ENCODE measurements around the gene HAVCR2. TPM values are rescaled to one million over a fixed set of nuclear protein-coding genes. Genes with fewer than 3 reads are reported as not detected.

HAVCR2 gene
- total and polyA plus RNA-seq, 2 experiments from 2014 or later, result 0.49 TPM; not detected in 1

DNA sequence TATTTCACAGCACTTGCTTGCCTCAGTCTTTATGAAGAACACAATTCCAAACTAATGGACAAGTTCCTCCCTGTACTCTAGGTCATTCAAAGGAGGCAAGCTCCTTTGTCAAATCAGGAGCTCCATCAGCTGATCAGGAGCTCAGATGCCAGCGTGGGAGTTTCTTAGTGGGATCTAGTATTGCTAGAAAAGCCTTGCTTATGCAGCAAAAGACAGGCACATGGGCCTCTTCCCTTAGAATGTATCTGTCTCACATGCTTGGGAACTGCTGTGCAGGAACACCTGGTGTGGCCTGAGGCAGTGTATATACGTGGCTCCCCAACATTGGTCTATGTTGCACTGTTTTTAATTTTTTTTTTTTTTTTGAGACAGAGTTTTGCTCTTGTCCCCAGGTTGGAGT is 28.6 kb downstream of the HAVCR2 start:
- Mint-ChIP-seq H3K27ac (no peak overlapping the region), H3K4me3 (no peak overlapping the region), H3K9me3 (no peaks in the 10 kb centered on the region), H3K27me3 (ENCODE audit: insufficient read depth, low read depth, poor library complexity) (no peaks in the 10 kb centered on the region), H3K4me1 (no peaks in the 10 kb centered on the region), H3K36me3 (ENCODE audit: low read depth) (no peaks in the 10 kb centered on the region)
- no peaks in the 10 kb centered on the region for H4K20me1 ChIP-seq (replicated peaks; ENCODE audit: insufficient read depth)
- no peak overlapping the region for H3K4me2 ChIP-seq
- H3K4me1 ChIP-seq (ENCODE audit: insufficient read depth), result no peaks in the 10 kb centered on the region
- no peaks in the 10 kb centered on the region for H3K27me3 ChIP-seq (ENCODE audit: insufficient read depth)
- TF ChIP-seq ZNF331 (CRISPR knock-in tag; IDR thresholded peaks at IDR 0.05; ENCODE audit: low read depth), result no peak
- no peak for TF ChIP-seq STAT1 (IDR thresholded peaks at IDR 0.05; ENCODE audit: unreplicated experiment)
- TF ChIP-seq POLR2AphosphoS5 (IDR thresholded peaks at IDR 0.05; ENCODE audit: low read depth), result no peak
- TF ChIP-seq CREB1 (CRISPR knock-in tag; IDR thresholded peaks at IDR 0.05; ENCODE audit: low read depth), result no peak
- TF ChIP-seq, protein P1, sequence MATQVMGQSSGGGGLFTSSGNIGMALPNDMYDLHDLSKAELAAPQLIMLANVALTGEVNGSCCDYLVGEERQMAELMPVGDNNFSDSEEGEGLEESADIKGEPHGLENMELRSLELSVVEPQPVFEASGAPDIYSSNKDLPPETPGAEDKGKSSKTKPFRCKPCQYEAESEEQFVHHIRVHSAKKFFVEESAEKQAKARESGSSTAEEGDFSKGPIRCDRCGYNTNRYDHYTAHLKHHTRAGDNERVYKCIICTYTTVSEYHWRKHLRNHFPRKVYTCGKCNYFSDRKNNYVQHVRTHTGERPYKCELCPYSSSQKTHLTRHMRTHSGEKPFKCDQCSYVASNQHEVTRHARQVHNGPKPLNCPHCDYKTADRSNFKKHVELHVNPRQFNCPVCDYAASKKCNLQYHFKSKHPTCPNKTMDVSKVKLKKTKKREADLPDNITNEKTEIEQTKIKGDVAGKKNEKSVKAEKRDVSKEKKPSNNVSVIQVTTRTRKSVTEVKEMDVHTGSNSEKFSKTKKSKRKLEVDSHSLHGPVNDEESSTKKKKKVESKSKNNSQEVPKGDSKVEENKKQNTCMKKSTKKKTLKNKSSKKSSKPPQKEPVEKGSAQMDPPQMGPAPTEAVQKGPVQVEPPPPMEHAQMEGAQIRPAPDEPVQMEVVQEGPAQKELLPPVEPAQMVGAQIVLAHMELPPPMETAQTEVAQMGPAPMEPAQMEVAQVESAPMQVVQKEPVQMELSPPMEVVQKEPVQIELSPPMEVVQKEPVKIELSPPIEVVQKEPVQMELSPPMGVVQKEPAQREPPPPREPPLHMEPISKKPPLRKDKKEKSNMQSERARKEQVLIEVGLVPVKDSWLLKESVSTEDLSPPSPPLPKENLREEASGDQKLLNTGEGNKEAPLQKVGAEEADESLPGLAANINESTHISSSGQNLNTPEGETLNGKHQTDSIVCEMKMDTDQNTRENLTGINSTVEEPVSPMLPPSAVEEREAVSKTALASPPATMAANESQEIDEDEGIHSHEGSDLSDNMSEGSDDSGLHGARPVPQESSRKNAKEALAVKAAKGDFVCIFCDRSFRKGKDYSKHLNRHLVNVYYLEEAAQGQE (IDR thresholded peaks at IDR 0.05; ENCODE audit: unreplicated experiment), result no peak
- H3F3A ChIP-seq (replicated peaks; ENCODE audit: low read depth), result no peaks in the 10 kb centered on the region
- no peak for DNase-seq (ENCODE audit: low spot score)
- H2AFZ ChIP-seq, result peak overlapping the region; percentile 47; the same call in 1 of the 2 replicates
- H3K79me2 ChIP-seq (replicated peaks; ENCODE audit: insufficient read depth), result no peaks in the 10 kb centered on the region
- no peak for ATAC-seq
- H3K27ac ChIP-seq (ENCODE audit: low read depth), result no peak overlapping the region
- H3K4me3 ChIP-seq, result no peak overlapping the region
- no peaks in the 10 kb centered on the region for H3K36me3 ChIP-seq (ENCODE audit: insufficient read depth)
- no peaks in the 10 kb centered on the region for H3K9me2 ChIP-seq (ENCODE audit: insufficient read depth)

DNA sequence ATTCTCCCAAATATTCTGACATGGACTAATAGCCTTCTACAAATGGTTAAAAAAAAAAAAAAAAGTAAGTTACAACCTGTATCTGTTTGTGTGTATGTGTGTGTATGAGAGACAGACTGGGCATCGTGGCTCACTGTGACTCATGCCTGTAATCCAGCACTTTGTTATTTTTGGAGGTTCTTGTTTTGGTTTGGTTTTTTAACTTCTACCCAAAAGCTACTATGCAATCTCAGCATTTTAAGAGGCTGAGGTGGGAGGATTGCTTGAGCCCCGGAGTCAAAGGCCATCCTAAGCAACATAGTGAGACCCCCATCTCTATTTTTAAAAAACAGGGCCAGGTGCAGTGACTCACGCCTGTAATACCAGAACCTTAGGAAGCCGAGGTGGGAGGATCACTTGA is 32.3 kb downstream of the HAVCR2 start:
- H3K4me3 ChIP-seq, result no peak overlapping the region
- no peaks in the 10 kb centered on the region for H3K4me1 Mint-ChIP-seq
- H3K27ac ChIP-seq (ENCODE audit: low read depth), result no peak overlapping the region
- no peaks in the 10 kb centered on the region for H3K79me2 ChIP-seq (replicated peaks; ENCODE audit: insufficient read depth)
- no peaks in the 10 kb centered on the region for H3K4me1 ChIP-seq (ENCODE audit: insufficient read depth)
- DNase-seq (ENCODE audit: low spot score) (no peak), ATAC-seq (no peak)
- no peak overlapping the region; the same call in 1 of the 2 replicates for H2AFZ ChIP-seq
- H3K9me2 ChIP-seq (ENCODE audit: insufficient read depth), result no peaks in the 10 kb centered on the region
- H3K27me3 Mint-ChIP-seq (ENCODE audit: insufficient read depth, low read depth, poor library complexity), result no peaks in the 10 kb centered on the region
- no peaks in the 10 kb centered on the region; the same call in 2 of the 3 replicates for H3K9me3 Mint-ChIP-seq
- no peaks in the 10 kb centered on the region for H3F3A ChIP-seq (replicated peaks; ENCODE audit: low read depth)
- no peak overlapping the region for H3K4me3 Mint-ChIP-seq
- no peaks in the 10 kb centered on the region for H3K36me3 Mint-ChIP-seq (ENCODE audit: low read depth)
- no peaks in the 10 kb centered on the region for H3K27me3 ChIP-seq (ENCODE audit: insufficient read depth)
- H3K36me3 ChIP-seq (ENCODE audit: insufficient read depth), result no peaks in the 10 kb centered on the region
- no peak overlapping the region for H3K27ac Mint-ChIP-seq
- H4K20me1 ChIP-seq (replicated peaks; ENCODE audit: insufficient read depth), result no peaks in the 10 kb centered on the region
- H3K4me2 ChIP-seq, result no peak overlapping the region
- no peak for TF ChIP-seq CREB1 (CRISPR knock-in tag; IDR thresholded peaks at IDR 0.05; ENCODE audit: low read depth)
- TF ChIP-seq, protein P1 (IDR thresholded peaks at IDR 0.05; ENCODE audit: unreplicated experiment), result no peak
- no peak for TF ChIP-seq STAT1 (IDR thresholded peaks at IDR 0.05; ENCODE audit: unreplicated experiment)
- TF ChIP-seq, protein P2, sequence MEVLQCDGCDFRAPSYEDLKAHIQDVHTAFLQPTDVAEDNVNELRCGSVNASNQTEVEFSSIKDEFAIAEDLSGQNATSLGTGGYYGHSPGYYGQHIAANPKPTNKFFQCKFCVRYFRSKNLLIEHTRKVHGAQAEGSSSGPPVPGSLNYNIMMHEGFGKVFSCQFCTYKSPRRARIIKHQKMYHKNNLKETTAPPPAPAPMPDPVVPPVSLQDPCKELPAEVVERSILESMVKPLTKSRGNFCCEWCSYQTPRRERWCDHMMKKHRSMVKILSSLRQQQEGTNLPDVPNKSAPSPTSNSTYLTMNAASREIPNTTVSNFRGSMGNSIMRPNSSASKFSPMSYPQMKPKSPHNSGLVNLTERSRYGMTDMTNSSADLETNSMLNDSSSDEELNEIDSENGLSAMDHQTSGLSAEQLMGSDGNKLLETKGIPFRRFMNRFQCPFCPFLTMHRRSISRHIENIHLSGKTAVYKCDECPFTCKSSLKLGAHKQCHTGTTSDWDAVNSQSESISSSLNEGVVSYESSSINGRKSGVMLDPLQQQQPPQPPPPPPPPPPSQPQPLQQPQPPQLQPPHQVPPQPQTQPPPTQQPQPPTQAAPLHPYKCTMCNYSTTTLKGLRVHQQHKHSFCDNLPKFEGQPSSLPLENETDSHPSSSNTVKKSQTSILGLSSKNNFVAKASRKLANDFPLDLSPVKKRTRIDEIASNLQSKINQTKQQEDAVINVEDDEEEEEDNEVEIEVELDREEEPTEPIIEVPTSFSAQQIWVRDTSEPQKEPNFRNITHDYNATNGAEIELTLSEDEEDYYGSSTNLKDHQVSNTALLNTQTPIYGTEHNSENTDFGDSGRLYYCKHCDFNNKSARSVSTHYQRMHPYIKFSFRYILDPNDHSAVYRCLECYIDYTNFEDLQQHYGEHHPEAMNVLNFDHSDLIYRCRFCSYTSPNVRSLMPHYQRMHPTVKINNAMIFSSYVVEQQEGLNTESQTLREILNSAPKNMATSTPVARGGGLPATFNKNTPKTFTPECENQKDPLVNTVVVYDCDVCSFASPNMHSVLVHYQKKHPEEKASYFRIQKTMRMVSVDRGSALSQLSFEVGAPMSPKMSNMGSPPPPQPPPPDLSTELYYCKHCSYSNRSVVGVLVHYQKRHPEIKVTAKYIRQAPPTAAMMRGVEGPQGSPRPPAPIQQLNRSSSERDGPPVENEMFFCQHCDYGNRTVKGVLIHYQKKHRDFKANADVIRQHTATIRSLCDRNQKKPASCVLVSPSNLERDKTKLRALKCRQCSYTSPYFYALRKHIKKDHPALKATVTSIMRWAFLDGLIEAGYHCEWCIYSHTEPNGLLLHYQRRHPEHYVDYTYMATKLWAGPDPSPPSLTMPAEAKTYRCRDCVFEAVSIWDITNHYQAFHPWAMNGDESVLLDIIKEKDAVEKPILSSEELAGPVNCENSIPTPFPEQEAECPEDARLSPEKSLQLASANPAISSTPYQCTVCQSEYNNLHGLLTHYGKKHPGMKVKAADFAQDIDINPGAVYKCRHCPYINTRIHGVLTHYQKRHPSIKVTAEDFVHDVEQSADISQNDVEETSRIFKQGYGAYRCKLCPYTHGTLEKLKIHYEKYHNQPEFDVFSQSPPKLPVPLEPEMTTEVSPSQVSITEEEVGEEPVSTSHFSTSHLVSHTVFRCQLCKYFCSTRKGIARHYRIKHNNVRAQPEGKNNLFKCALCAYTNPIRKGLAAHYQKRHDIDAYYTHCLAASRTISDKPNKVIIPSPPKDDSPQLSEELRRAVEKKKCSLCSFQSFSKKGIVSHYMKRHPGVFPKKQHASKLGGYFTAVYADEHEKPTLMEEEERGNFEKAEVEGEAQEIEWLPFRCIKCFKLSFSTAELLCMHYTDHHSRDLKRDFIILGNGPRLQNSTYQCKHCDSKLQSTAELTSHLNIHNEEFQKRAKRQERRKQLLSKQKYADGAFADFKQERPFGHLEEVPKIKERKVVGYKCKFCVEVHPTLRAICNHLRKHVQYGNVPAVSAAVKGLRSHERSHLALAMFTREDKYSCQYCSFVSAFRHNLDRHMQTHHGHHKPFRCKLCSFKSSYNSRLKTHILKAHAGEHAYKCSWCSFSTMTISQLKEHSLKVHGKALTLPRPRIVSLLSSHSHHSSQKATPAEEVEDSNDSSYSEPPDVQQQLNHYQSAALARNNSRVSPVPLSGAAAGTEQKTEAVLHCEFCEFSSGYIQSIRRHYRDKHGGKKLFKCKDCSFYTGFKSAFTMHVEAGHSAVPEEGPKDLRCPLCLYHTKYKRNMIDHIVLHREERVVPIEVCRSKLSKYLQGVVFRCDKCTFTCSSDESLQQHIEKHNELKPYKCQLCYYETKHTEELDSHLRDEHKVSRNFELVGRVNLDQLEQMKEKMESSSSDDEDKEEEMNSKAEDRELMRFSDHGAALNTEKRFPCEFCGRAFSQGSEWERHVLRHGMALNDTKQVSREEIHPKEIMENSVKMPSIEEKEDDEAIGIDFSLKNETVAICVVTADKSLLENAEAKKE (CRISPR knock-in tag; IDR thresholded peaks at IDR 0.05), result no peak
- TF ChIP-seq JUNB (IDR thresholded peaks at IDR 0.05; ENCODE audit: unreplicated experiment), result no peak
- no peak for TF ChIP-seq EZH2phosphoT487 (IDR thresholded peaks at IDR 0.05; ENCODE audit: unreplicated experiment)

All from GM23338 (cell line).